NCI-H69 (cell line): ENCODE results near the gene SCRN1.

ENCODE experiments used
- DNase-seq: peaks from one replicate; lab custom pipeline; 2025; lab: John Stamatoyannopoulos, UW

SCRN1 gene

GRCh38 chr7:30003098-30003497 is 13.5 kb upstream of the SCRN1 start:
- no peak for DNase-seq

GRCh38 chr7:30001998-30002397 is 12.4 kb upstream of the SCRN1 start:
- DNase-seq = peak; percentile 94

GRCh38 chr7:29998489-29998888 is 8.9 kb upstream of the SCRN1 start:
- DNase-seq = no peak

- no peak for DNase-seq
Observed at GRCh38 chr7:29996321-29996720, 6.7 kb upstream of the SCRN1 start.

DNA sequence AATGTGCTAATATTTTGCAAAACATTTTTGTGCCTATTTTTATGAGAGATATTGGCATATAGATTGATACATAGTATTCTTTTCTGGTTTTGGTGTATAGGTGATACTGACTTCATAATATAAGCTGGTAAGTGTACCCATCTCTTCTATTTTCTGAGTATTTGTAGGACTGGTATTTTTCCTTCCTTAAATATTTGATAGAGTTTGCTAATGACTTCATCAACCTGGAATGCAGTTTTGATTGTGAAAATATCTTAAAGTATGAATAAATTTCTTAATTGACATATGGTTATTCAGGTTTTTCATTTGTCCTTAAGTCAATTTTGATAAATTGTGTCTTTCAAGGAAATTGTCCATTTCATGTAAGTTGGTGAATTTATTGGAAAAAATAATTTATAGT is 6.1 kb upstream of the SCRN1 start:
- DNase-seq = no peak

- no peak for DNase-seq
Observed at GRCh38 chr7:29993140-29993539, 3.5 kb upstream of the SCRN1 start.

GRCh38 chr7:29991937-29992336 is 2.3 kb upstream of the SCRN1 start:
- DNase-seq = no peak

- DNase-seq = no peak
Observed at GRCh38 chr7:29990931-29991330, 1.3 kb upstream of the SCRN1 start.

GRCh38 chr7:29988424-29989256 is 961 bp downstream of the SCRN1 start:
- peak; percentile 89 for DNase-seq

GRCh38 chr7:29987811-29988317 is 1.7 kb downstream of the SCRN1 start:
- DNase-seq = peak; percentile 90

DNA sequence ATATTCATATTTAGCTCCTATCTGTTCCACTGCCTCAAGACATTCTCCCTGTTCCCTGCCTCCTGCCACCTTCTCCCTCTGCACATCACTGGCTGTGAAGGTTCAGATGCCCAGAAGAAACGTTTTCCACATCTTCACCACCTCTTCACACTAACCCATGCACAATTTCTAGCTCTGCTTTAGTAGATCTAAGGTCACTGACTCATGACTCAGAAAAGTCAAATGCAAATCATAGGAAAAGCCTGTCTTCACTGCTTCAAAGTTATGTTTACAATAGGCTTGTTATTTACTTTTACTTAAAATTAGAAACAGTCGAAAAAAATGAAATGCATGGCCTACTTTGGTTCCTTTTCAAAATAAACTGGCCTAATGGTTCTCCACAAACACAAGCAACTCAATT is 2.5 kb downstream of the SCRN1 start:
- DNase-seq = no peak

GRCh38 chr7:29980151-29980550 is 9.4 kb downstream of the SCRN1 start:
- DNase-seq = peak; percentile 83

- DNase-seq = peak; percentile 52
Observed at GRCh38 chr7:29977886-29978651, 11.5 kb downstream of the SCRN1 start.

GRCh38 chr7:29976673-29977415 is 12.8 kb downstream of the SCRN1 start:
- no peak for DNase-seq

- no peak for DNase-seq
Observed at GRCh38 chr7:29976266-29976665, 13.3 kb downstream of the SCRN1 start.

DNA sequence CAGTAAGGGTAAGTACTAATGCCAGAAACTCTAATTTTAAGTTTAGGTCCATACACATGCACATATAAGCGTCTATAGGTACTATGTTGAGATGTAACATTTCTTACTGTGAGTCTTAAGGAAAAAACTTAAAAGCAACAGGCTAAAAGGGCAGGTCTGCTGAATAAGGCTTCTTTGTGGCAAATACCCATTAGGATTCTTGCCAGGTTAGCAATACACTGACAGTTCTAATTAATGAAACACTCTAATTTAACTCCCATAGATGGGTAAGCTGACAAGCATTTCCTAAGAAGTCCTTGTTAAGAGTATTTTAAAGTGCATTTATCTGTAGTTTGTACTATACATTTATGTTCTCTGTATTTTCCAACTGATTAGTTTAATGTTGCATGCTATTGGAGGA is 14.0 kb downstream of the SCRN1 start:
- no peak for DNase-seq

DNA sequence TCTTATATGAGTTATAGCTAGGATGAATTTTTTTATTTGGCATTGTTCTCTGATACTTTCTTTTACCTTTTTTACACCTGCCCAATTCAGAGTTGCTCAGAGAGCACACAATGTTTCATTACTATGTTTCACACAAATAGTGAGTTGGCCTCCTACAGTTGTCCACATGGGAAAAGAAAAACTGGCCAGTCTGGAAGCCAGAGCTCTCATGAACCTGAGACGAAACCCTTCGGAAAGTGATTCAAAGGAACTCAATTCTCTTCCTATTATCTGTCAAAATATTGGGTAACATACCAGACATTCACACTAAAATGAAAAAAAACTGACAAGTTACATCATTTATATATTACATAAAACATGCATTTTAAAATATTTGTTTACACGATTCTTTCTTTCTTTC is 15.3 kb downstream of the SCRN1 start:
- DNase-seq = no peak

GRCh38 chr7:29972315-29972669 is 17.3 kb downstream of the SCRN1 start:
- DNase-seq = no peak

- DNase-seq = no peak
Observed at GRCh38 chr7:29971566-29972314, 17.9 kb downstream of the SCRN1 start.

DNA sequence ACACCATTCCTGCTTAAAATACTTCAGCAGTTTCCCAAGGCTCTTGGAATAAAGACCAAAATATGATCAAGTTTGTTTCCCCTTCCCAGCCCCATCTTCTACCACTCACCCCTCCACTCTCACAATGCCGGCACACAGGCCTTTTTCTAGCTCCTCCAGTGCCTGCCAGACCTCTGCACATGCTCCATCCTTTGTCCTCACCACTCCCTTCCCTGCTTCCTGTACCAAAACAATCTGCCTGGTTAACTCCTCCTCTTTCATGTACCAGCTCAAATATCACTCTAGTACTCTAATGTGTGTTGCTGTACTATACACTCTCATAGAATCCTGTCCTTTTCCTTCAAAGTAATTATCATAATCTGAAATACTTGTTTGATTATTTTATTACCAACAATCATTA is 19.4 kb downstream of the SCRN1 start:
- peak; percentile 24 for DNase-seq

- no peak for DNase-seq
Observed at GRCh38 chr7:29969738-29970137, 19.9 kb downstream of the SCRN1 start.
